ENCODE results near the gene CD19. TPM values are rescaled to one million over a fixed set of nuclear protein-coding genes. Genes with fewer than 3 reads are reported as not detected.
"Not testable (repeated sequence)": the region's sequence is repeated elsewhere in the genome, so short reads cannot be mapped to it uniquely, and the experiment has no call there.

CD19 gene
- total RNA-seq, 5 donors from 2014 or later (not counting 1 experiment from before 2014, with no cell fraction given): 0.82 to 11.9 (median 3.5) TPM

DNA sequence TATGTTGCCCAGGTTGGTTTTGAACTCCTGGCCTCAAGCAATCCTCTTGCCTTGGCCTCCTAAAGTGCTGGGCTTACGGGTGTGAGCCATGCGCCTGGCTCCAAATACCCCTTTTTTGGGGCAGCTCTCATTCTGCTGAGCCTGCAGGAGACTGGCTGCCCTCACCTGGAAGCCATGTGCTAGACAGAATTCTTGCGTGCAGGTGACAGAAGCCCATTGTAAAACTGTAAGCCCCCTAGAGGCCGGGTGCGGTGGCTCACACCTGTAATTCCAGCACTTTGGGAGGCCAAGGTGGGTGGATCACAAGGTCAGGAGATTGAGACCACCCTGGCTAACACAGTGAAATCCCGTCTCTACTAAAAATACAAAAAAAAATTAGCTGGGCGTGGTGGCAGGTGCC lies 48.6 kb downstream of the CD19 start:
- H3K36me3 Mint-ChIP-seq: peaks cover 38% of the 10 kb centered on the region
- peaks cover 50 to 59% (median 56%) of the 10 kb centered on the region in 3 donors for H3K4me1 Mint-ChIP-seq
- ChIA-PET POLR2A (interaction anchor here in 1 of 2 donors (0.5 kb wide), 1 partner anchor 430 kb away, joined by 3 read pairs; no protein-coding TSS in a partner anchor), CTCF (interaction anchor here in 1 of 2 donors (0.7 kb wide), 1 partner anchor 14 kb away, joined by 3 read pairs; no protein-coding TSS in a partner anchor)
- not testable (repeated sequence) for H3K27ac ChIP-seq (ENCODE audit: low read length); H3K9me3 ChIP-seq; H3K27ac Mint-ChIP-seq; ATAC-seq (replicated peaks in 1 of 4); H3K27me3 ChIP-seq (replicated peaks in 1 of 2; ENCODE audit: control insufficient read depth in 2 of 2, extremely low read depth in 1 of 2, insufficient read depth in 2 of 2, low read length in 1 of 2); H3K9me3 Mint-ChIP-seq; DNase-seq; H3K27me3 Mint-ChIP-seq; H3K4me3 Mint-ChIP-seq; H3K4me3 ChIP-seq (ENCODE audit: control insufficient read depth in 1 of 2, extremely low read depth in 1 of 2, low read length in 1 of 2)
- Histone ChIP-seq H3K36me3 (ENCODE audit: control insufficient read depth in 2 of 2, extremely low read depth in 1 of 2, insufficient read depth in 1 of 2, low read length in 1 of 2) (peaks cover 10 to 54% of the 10 kb centered on the region in 2 donors), H3K4me1 (ENCODE audit: control insufficient read depth in 1 of 2, extremely low read depth in 1 of 2, insufficient read depth in 2 of 2, low read length in 2 of 2) (peaks cover 15 to 53% of the 10 kb centered on the region in 2 experiments)
- 92% methylated on average over 7 of the region's 7 CpGs for WGBS (ENCODE audit: insufficient coverage)

DNA sequence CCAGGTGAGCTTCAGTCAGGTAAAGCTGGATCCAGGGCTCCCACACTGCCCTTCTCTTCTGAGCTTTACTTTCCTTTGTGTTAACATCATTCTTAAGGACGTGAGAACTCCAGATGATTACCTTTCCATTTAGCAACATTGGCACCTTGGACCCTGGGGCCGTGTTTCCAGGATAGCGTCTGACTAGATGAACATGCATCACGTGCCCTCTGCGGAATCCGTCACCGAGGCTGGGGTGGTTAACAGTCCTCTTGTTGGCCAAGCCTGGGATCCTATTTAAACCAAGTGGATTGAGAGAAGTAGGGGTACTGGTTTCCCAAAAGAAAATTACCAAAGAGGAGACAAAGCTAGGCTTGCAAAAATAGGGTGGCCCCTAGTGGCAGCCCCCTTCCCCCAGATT lies 49.2 kb downstream of the CD19 start:
- Mint-ChIP-seq H3K27me3 (no peaks in the 10 kb centered on the region), H3K36me3 (peaks cover 39% of the 10 kb centered on the region), H3K9me3 (no peaks in the 10 kb centered on the region), H3K4me3 (no peak overlapping the region), H3K27ac (peak overlapping the region in 1 of 2 donors; percentile 48), H3K4me1 (peaks cover 44 to 57% (median 50%) of the 10 kb centered on the region in 3 donors)
- 94% methylated on average over 6 of the region's 7 CpGs for WGBS (ENCODE audit: insufficient coverage)
- no peak overlapping the region for H3K4me3 ChIP-seq (ENCODE audit: control insufficient read depth in 1 of 2, extremely low read depth in 1 of 2, low read length in 1 of 2)
- peaks cover 10 to 54% of the 10 kb centered on the region in 2 donors for H3K36me3 ChIP-seq (ENCODE audit: control insufficient read depth in 2 of 2, extremely low read depth in 1 of 2, insufficient read depth in 1 of 2, low read length in 1 of 2)
- DNase-seq: no peak
- ChIA-PET CTCF (interaction anchor here in 1 of 2 donors (0.7 kb wide), 1 partner anchor 14 kb away, joined by 3 read pairs; no protein-coding TSS in a partner anchor), POLR2A (interaction anchor here in 1 of 2 donors (0.5 kb wide), 1 partner anchor 430 kb away, joined by 3 read pairs; no protein-coding TSS in a partner anchor)
- ATAC-seq (replicated peaks in 1 of 4): no peak
- H3K27me3 ChIP-seq (replicated peaks in 1 of 2; ENCODE audit: control insufficient read depth in 2 of 2, extremely low read depth in 1 of 2, insufficient read depth in 2 of 2, low read length in 1 of 2): no peaks in the 10 kb centered on the region
- H3K27ac ChIP-seq (ENCODE audit: low read length): no peak overlapping the region
- no peaks in the 10 kb centered on the region for H3K9me3 ChIP-seq
- H3K4me1 ChIP-seq (ENCODE audit: control insufficient read depth in 1 of 2, extremely low read depth in 1 of 2, insufficient read depth in 2 of 2, low read length in 2 of 2): peaks cover 11 to 47% of the 10 kb centered on the region in 2 experiments

DNA sequence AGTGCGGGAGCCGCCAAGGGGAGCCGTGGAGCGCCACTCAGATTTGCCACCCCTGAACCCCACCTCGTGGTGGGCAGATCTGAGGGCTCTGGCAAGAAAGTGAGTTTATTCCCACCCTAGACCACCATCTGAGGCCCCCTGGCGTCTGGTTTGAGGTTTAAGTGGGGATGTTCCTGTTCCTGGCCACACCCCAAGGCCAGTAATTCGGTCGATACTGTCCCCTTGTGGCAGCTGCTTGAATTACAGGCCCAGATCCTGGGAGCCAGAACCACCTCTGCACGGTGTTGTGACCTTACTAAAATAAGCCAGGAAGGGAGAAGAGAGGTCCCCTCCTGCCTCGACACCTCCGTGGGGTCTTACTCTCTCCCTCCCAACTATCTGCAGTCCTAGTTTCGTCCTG lies 49.7 kb downstream of the CD19 start:
- CTCF ChIA-PET: no interaction called here

DNA sequence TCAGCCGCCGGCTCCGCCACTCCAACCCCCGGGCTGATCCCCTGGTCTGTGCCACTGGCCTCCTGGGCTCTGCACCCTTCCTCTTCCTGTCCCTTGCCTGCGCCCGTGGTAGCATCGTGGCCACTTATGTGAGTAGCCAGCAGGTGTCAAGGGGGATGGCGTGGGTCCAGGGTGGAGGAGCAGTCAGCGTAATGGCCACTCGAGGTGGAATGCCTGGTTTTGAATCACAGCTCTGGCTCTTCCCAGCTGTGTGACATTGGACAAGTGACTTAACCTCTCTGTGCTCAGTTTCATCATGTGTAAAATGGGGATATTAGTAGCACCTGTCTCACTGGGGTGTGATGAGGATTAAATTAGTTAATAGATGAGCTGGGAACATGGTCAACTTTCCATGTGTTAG lies 50.6 kb downstream of the CD19 start:
- H3K27ac Mint-ChIP-seq: peak overlapping the region; percentile 31 to 39
- H3K36me3 Mint-ChIP-seq: peaks cover 45% of the 10 kb centered on the region
- ChIA-PET CTCF (no interaction called here), POLR2A (no interaction called here)
- H3K4me1 Mint-ChIP-seq: peaks cover 38 to 53% (median 43%) of the 10 kb centered on the region in 3 donors
- ATAC-seq (replicated peaks in 1 of 4) (no peak), DNase-seq (no peak)
- peaks cover 12 to 58% of the 10 kb centered on the region in 2 donors for H3K36me3 ChIP-seq (ENCODE audit: control insufficient read depth in 2 of 2, extremely low read depth in 1 of 2, insufficient read depth in 1 of 2, low read length in 1 of 2)
- H3K4me3 ChIP-seq (ENCODE audit: control insufficient read depth in 1 of 2, extremely low read depth in 1 of 2, low read length in 1 of 2): no peak overlapping the region
- H3K9me3 Mint-ChIP-seq: peaks cover 0 to 5% (median 4%) of the 10 kb centered on the region in 3 donors
- H3K27ac ChIP-seq (ENCODE audit: low read length): no peak overlapping the region
- no peaks in the 10 kb centered on the region for H3K27me3 ChIP-seq (replicated peaks in 1 of 2; ENCODE audit: control insufficient read depth in 2 of 2, extremely low read depth in 1 of 2, insufficient read depth in 2 of 2, low read length in 1 of 2)
- H3K27me3 Mint-ChIP-seq: no peaks in the 10 kb centered on the region
- H3K4me3 Mint-ChIP-seq: no peak overlapping the region
- no peaks in the 10 kb centered on the region for H3K9me3 ChIP-seq
- WGBS (ENCODE audit: insufficient coverage): 97% methylated on average over 10 of the region's 10 CpGs
- peaks cover 13 to 58% of the 10 kb centered on the region in 2 experiments for H3K4me1 ChIP-seq (ENCODE audit: control insufficient read depth in 1 of 2, extremely low read depth in 1 of 2, insufficient read depth in 2 of 2, low read length in 2 of 2)

More for the DNA sequence above, 49.7 kb downstream of the CD19 start:
- POLR2A ChIA-PET: no interaction called here
- no peak overlapping the region for H3K4me3 ChIP-seq (ENCODE audit: control insufficient read depth in 1 of 2, extremely low read depth in 1 of 2, low read length in 1 of 2)
- peaks cover 38 to 53% (median 45%) of the 10 kb centered on the region in 3 donors for H3K4me1 Mint-ChIP-seq
- H3K27me3 ChIP-seq (replicated peaks in 1 of 2; ENCODE audit: control insufficient read depth in 2 of 2, extremely low read depth in 1 of 2, insufficient read depth in 2 of 2, low read length in 1 of 2): no peaks in the 10 kb centered on the region
- no peak for ATAC-seq (replicated peaks in 1 of 4)
- H3K4me3 Mint-ChIP-seq: no peak overlapping the region
- H3K4me1 ChIP-seq (ENCODE audit: control insufficient read depth in 1 of 2, extremely low read depth in 1 of 2, insufficient read depth in 2 of 2, low read length in 2 of 2): peaks cover 11 to 49% of the 10 kb centered on the region in 2 experiments
- no peaks in the 10 kb centered on the region for H3K27me3 Mint-ChIP-seq
- H3K36me3 Mint-ChIP-seq: peaks cover 42% of the 10 kb centered on the region
- no peaks in the 10 kb centered on the region for H3K9me3 ChIP-seq
- H3K27ac Mint-ChIP-seq: peak overlapping the region in 1 of 2 donors; percentile 34
- no peaks in the 10 kb centered on the region for H3K9me3 Mint-ChIP-seq
- H3K36me3 ChIP-seq (ENCODE audit: control insufficient read depth in 2 of 2, extremely low read depth in 1 of 2, insufficient read depth in 1 of 2, low read length in 1 of 2): peaks cover 10 to 55% of the 10 kb centered on the region in 2 donors
- peak in 4 of 35 experiments; percentile 20 to 45 (median 32) for DNase-seq
- no CpG with 5 or more reads among the region's 12 CpGs for WGBS (ENCODE audit: insufficient coverage)
- no peak overlapping the region for H3K27ac ChIP-seq (ENCODE audit: low read length)

DNA sequence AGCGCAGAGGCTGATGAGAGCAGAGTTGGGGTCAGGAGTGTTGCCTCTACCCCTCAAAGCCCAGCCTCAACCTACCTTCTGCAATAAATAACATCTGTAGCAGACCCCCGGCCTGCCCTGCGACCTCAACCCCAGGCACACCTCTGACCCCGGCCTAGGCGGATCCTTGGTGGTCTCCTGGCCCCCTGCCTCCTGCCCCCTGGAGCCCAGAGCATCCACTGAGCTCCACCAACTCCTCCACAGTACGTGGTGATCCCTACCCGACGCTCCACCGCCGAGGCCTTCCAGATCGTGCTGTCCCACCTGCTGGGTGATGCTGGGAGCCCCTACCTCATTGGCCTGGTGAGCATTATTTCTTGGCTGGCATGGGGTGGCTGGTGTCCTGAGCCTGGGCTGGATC lies 51.2 kb downstream of the CD19 start:
- Histone ChIP-seq H3K36me3 (ENCODE audit: control insufficient read depth in 2 of 2, extremely low read depth in 1 of 2, insufficient read depth in 1 of 2, low read length in 1 of 2) (peaks cover 12 to 59% of the 10 kb centered on the region in 2 donors), H3K9me3 (no peaks in the 10 kb centered on the region), H3K27me3 (replicated peaks in 1 of 2; ENCODE audit: control insufficient read depth in 2 of 2, extremely low read depth in 1 of 2, insufficient read depth in 2 of 2, low read length in 1 of 2) (no peaks in the 10 kb centered on the region), H3K4me3 (ENCODE audit: control insufficient read depth in 1 of 2, extremely low read depth in 1 of 2, low read length in 1 of 2) (no peak overlapping the region), H3K27ac (ENCODE audit: low read length) (no peak overlapping the region), H3K4me1 (ENCODE audit: control insufficient read depth in 1 of 2, extremely low read depth in 1 of 2, insufficient read depth in 2 of 2, low read length in 2 of 2) (peaks cover 14 to 58% of the 10 kb centered on the region in 2 experiments)
- CTCF ChIA-PET: no interaction called here
- 95% methylated on average over 3 of the region's 11 CpGs for WGBS (ENCODE audit: insufficient coverage)
- no peak overlapping the region for H3K4me3 Mint-ChIP-seq
- H3K4me1 Mint-ChIP-seq: peaks cover 38 to 53% (median 43%) of the 10 kb centered on the region in 3 donors
- POLR2A ChIA-PET: no interaction called here
- H3K27ac Mint-ChIP-seq: peak overlapping the region; percentile 92 to 97
- no peak for DNase-seq
- H3K9me3 Mint-ChIP-seq: peaks cover 0 to 6% (median 5%) of the 10 kb centered on the region in 3 donors
- no peak for ATAC-seq (replicated peaks in 1 of 4)
- peaks cover 45% of the 10 kb centered on the region for H3K36me3 Mint-ChIP-seq
- no peaks in the 10 kb centered on the region for H3K27me3 Mint-ChIP-seq

DNA sequence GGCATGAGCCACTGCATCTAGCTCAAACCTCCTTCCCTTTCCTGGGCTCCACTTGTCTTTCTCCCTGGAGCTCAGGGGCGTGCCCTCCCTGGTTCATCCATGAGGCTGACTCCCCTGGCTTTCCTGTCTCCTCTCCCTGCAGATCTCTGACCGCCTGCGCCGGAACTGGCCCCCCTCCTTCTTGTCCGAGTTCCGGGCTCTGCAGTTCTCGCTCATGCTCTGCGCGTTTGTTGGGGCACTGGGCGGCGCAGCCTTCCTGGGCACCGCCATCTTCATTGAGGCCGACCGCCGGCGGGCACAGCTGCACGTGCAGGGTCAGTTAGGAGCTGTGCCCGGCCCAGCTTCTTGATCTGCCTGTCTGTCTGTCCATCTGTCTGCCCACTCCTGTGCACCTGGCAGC lies 51.9 kb downstream of the CD19 start:
- peak overlapping the region; percentile 90 for H3K27ac ChIP-seq (ENCODE audit: low read length)
- Mint-ChIP-seq H3K9me3 (peaks cover 0 to 6% (median 5%) of the 10 kb centered on the region in 3 donors), H3K4me3 (peak overlapping the region; percentile 72 to 99 (median 99)), H3K27me3 (no peaks in the 10 kb centered on the region), H3K4me1 (peaks cover 36 to 51% (median 43%) of the 10 kb centered on the region in 3 donors), H3K36me3 (peaks cover 41% of the 10 kb centered on the region), H3K27ac (peak overlapping the region; percentile 92 to 97)
- no peak for DNase-seq
- ATAC-seq (replicated peaks in 1 of 4): no peak
- ChIA-PET CTCF (interaction anchor here in 1 of 2 donors (0.5 kb wide), 1 partner anchor 17 kb away, joined by 3 read pairs; no protein-coding TSS in a partner anchor), POLR2A (no interaction called here)
- H3K9me3 ChIP-seq: no peaks in the 10 kb centered on the region
- no peaks in the 10 kb centered on the region for H3K27me3 ChIP-seq (replicated peaks in 1 of 2; ENCODE audit: control insufficient read depth in 2 of 2, extremely low read depth in 1 of 2, insufficient read depth in 2 of 2, low read length in 1 of 2)
- H3K4me3 ChIP-seq (ENCODE audit: control insufficient read depth in 1 of 2, extremely low read depth in 1 of 2, low read length in 1 of 2): peak overlapping the region in 1 of 2 donors; percentile 74
- peaks cover 18 to 60% of the 10 kb centered on the region in 2 experiments for H3K4me1 ChIP-seq (ENCODE audit: control insufficient read depth in 1 of 2, extremely low read depth in 1 of 2, insufficient read depth in 2 of 2, low read length in 2 of 2)
- H3K36me3 ChIP-seq (ENCODE audit: control insufficient read depth in 2 of 2, extremely low read depth in 1 of 2, insufficient read depth in 1 of 2, low read length in 1 of 2): peaks cover 16 to 59% of the 10 kb centered on the region in 2 donors
- 97% methylated on average over 18 of the region's 18 CpGs for WGBS (ENCODE audit: insufficient coverage)
